K562 (cell line): ENCODE results near the gene MYH6. TPM values are rescaled to one million over a fixed set of nuclear protein-coding genes. Genes with fewer than 3 reads are reported as not detected.
A peak's percentile ranks its signal among the peaks of the same experiment; 100 is the strongest.

Source experiments
- microRNA counts: library from miRNA; unstranded; fragments of <30 nt; microRNA quantifications from one replicate; lab custom pipeline; 2016
- microRNA-seq: library from miRNA; unstranded; fragments of <30 nt; microRNA quantifications from one replicate; pipeline ENCODE4, GENCODE V29; 2018; ENCODE audit warnings: borderline microRNAs expressed
- polyA plus RNA-seq, 8 experiments: library from polyadenylated mRNA; depleted of rRNA in 4 of 8; stranded (reverse) in 5 of 8; unstranded in 3 of 8; fragments of >200 nt; fragmentation: Nextera tagmentation in 2 of 8; fragmentation: Illumina TruSeq in 1 of 8; extraction: Ambion mirVana in 2 of 8; extraction: Trizol in 1 of 8; gene quantifications; 2 replicates each; pipeline versions ENCODE4 v1.2.1 to v1.2.3, GENCODE V29; 2011 to 2014; ENCODE audit warnings: inconsistent platforms in 1 of 8, missing spikeins in 1 of 8
- small RNA-seq: library from RNA; depleted of rRNA; stranded (forward); fragments of <200 nt; gene quantifications from one replicate; pipeline ENCODE3, GENCODE V24; 2014
- total RNA-seq, 7 experiments: library from RNA; depleted of rRNA in 6 of 7; stranded (reverse); fragments of >200 nt in 6 of 7; fragmentation: Illumina TruSeq in 2 of 7; extraction: Trizol in 2 of 7; gene quantifications; 2 replicates each; pipeline versions ENCODE4 v1.2.1 to v1.2.3, GENCODE V29; 2011 to 2021; ENCODE audit warnings: low replicate concordance in 1 of 7

The MYH6 gene
- total and polyA plus RNA-seq, 9 of the 15 experiments (the other 6 are each of a cell fraction or from before 2014, with no cell fraction given): not detected

MicroRNA genes within 50 kb of the gene (microRNA counts, 767-probe panel; counts per million panel counts)
- microRNA hsa-miR-208a (lab: Ali Mortazavi, UCI) (not detected), microRNA hsa-miR-208b (lab: Ali Mortazavi, UCI) (1,139 counts per million, percentile 25 among the panel's probes with 10 or more counts)

Small RNAs within 50 kb of the gene (microRNA-seq; reads per million reads assigned to microRNA genes)
- gene MIR208A: not detected
- gene MIR208B: not detected

Small RNAs within 50 kb of the gene (small RNA-seq; reads per million reads assigned to genes)
- gene MIR208A: not detected
- gene MIR208B: not detected

Other genes with a start within 250 kb of the MYH6 start
Only the 7 nearest of the 17 such genes appear.
- gene PABPN1, start 86.8 kb downstream of the MYH6 start, total RNA-seq (2014; rRNA removed): 84.5 and 139 TPM in 2 replicates
- gene PABPN1, start 86.8 kb downstream of the MYH6 start, total RNA-seq (2014; rRNA removed; fragmentation: Illumina TruSeq; extraction: Trizol): 81.6 and 93.2 TPM in 2 replicates
- 175 and 178 TPM in 2 replicates for gene PABPN1, start 86.8 kb downstream of the MYH6 start, total RNA-seq (2015; rRNA removed; fragmentation: Illumina TruSeq; extraction: Trizol)
- 192 and 215 TPM in 2 replicates for gene PABPN1, start 86.8 kb downstream of the MYH6 start, total RNA-seq (2021)
- gene PABPN1, start 86.8 kb downstream of the MYH6 start, polyA plus RNA-seq (2011; rRNA removed): 388 and 435 TPM in 2 replicates
- 226 and 292 TPM in 2 replicates for gene PABPN1, start 86.8 kb downstream of the MYH6 start, polyA plus RNA-seq (2014; fragmentation: Illumina TruSeq; extraction: Trizol)
- gene PABPN1, start 86.8 kb downstream of the MYH6 start, polyA plus RNA-seq (2014; fragmentation: Nextera tagmentation; extraction: Ambion mirVana): 10 to 100 TPM; 32.6 to 34.4 TPM
- 194 and 243 TPM in 2 replicates for gene PABPN1, start 86.8 kb downstream of the MYH6 start, polyA plus RNA-seq (2014; rRNA removed)
- gene SLC22A17, start 55.4 kb downstream of the MYH6 start, total RNA-seq (2014; rRNA removed): 0.09 and 0.12 TPM in 2 replicates
- not detected in 2 replicates for gene SLC22A17, start 55.4 kb downstream of the MYH6 start, total RNA-seq (2014; rRNA removed; fragmentation: Illumina TruSeq; extraction: Trizol)
- not detected in 2 replicates for gene SLC22A17, start 55.4 kb downstream of the MYH6 start, total RNA-seq (2015; rRNA removed; fragmentation: Illumina TruSeq; extraction: Trizol)
- gene SLC22A17, start 55.4 kb downstream of the MYH6 start, total RNA-seq (2021): 0.18 TPM in 1 of 2 replicates, not detected in the other
- 0.19 TPM in 1 of 2 replicates, not detected in the other for gene SLC22A17, start 55.4 kb downstream of the MYH6 start, polyA plus RNA-seq (2011; rRNA removed)
- gene SLC22A17, start 55.4 kb downstream of the MYH6 start, polyA plus RNA-seq (2014; fragmentation: Illumina TruSeq; extraction: Trizol): 0.06 and 0.07 TPM in 2 replicates
- not detected for gene SLC22A17, start 55.4 kb downstream of the MYH6 start, polyA plus RNA-seq (2014; fragmentation: Nextera tagmentation; extraction: Ambion mirVana)
- gene SLC22A17, start 55.4 kb downstream of the MYH6 start, polyA plus RNA-seq (2014; rRNA removed): 0.04 TPM in 1 of 2 replicates, not detected in the other
- not detected in 2 replicates for gene EFS, start 43.1 kb downstream of the MYH6 start, total RNA-seq (2014; rRNA removed)
- not detected in 2 replicates for gene EFS, start 43.1 kb downstream of the MYH6 start, total RNA-seq (2014; rRNA removed; fragmentation: Illumina TruSeq; extraction: Trizol)
- gene EFS, start 43.1 kb downstream of the MYH6 start, total RNA-seq (2015; rRNA removed; fragmentation: Illumina TruSeq; extraction: Trizol): not detected in 2 replicates
- gene EFS, start 43.1 kb downstream of the MYH6 start, total RNA-seq (2021): 0.07 TPM in 1 of 2 replicates, not detected in the other
- 0.03 and 0.08 TPM in 2 replicates for gene EFS, start 43.1 kb downstream of the MYH6 start, polyA plus RNA-seq (2011; rRNA removed)
- gene EFS, start 43.1 kb downstream of the MYH6 start, polyA plus RNA-seq (2014; fragmentation: Illumina TruSeq; extraction: Trizol): not detected in 2 replicates
- not detected for gene EFS, start 43.1 kb downstream of the MYH6 start, polyA plus RNA-seq (2014; fragmentation: Nextera tagmentation; extraction: Ambion mirVana)
- gene EFS, start 43.1 kb downstream of the MYH6 start, polyA plus RNA-seq (2014; rRNA removed): 0.01 TPM in 1 of 2 replicates, not detected in the other
- not detected in 2 replicates for gene IL25, start 35.5 kb downstream of the MYH6 start, total RNA-seq (2014; rRNA removed)
- gene IL25, start 35.5 kb downstream of the MYH6 start, total RNA-seq (2014; rRNA removed; fragmentation: Illumina TruSeq; extraction: Trizol): not detected in 2 replicates
- gene IL25, start 35.5 kb downstream of the MYH6 start, total RNA-seq (2015; rRNA removed; fragmentation: Illumina TruSeq; extraction: Trizol): not detected in 2 replicates
- not detected in 2 replicates for gene IL25, start 35.5 kb downstream of the MYH6 start, total RNA-seq (2021)
- gene IL25, start 35.5 kb downstream of the MYH6 start, polyA plus RNA-seq (2011; rRNA removed): not detected in 2 replicates
- gene IL25, start 35.5 kb downstream of the MYH6 start, polyA plus RNA-seq (2014; fragmentation: Illumina TruSeq; extraction: Trizol): not detected in 2 replicates
- gene IL25, start 35.5 kb downstream of the MYH6 start, polyA plus RNA-seq (2014; fragmentation: Nextera tagmentation; extraction: Ambion mirVana): not detected
- gene IL25, start 35.5 kb downstream of the MYH6 start, polyA plus RNA-seq (2014; rRNA removed): not detected in 2 replicates
- gene CMTM5, start 31.2 kb downstream of the MYH6 start, total RNA-seq (2014; rRNA removed): not detected in 2 replicates
- gene CMTM5, start 31.2 kb downstream of the MYH6 start, total RNA-seq (2014; rRNA removed; fragmentation: Illumina TruSeq; extraction: Trizol): not detected in 2 replicates
- gene CMTM5, start 31.2 kb downstream of the MYH6 start, total RNA-seq (2015; rRNA removed; fragmentation: Illumina TruSeq; extraction: Trizol): not detected in 2 replicates
- gene CMTM5, start 31.2 kb downstream of the MYH6 start, total RNA-seq (2021): not detected in 2 replicates
- gene CMTM5, start 31.2 kb downstream of the MYH6 start, polyA plus RNA-seq (2011; rRNA removed): 0.09 and 0.21 TPM in 2 replicates
- gene CMTM5, start 31.2 kb downstream of the MYH6 start, polyA plus RNA-seq (2014; fragmentation: Illumina TruSeq; extraction: Trizol): not detected in 2 replicates
- gene CMTM5, start 31.2 kb downstream of the MYH6 start, polyA plus RNA-seq (2014; fragmentation: Nextera tagmentation; extraction: Ambion mirVana): not detected
- not detected in 2 replicates for gene CMTM5, start 31.2 kb downstream of the MYH6 start, polyA plus RNA-seq (2014; rRNA removed)
- not detected in 2 replicates for gene MYH7, start 27.4 kb upstream of the MYH6 start, total RNA-seq (2014; rRNA removed)
- gene MYH7, start 27.4 kb upstream of the MYH6 start, total RNA-seq (2014; rRNA removed; fragmentation: Illumina TruSeq; extraction: Trizol): not detected in 2 replicates
- not detected in 2 replicates for gene MYH7, start 27.4 kb upstream of the MYH6 start, total RNA-seq (2015; rRNA removed; fragmentation: Illumina TruSeq; extraction: Trizol)
- not detected in 2 replicates for gene MYH7, start 27.4 kb upstream of the MYH6 start, total RNA-seq (2021)
- not detected in 2 replicates for gene MYH7, start 27.4 kb upstream of the MYH6 start, polyA plus RNA-seq (2011; rRNA removed)
- gene MYH7, start 27.4 kb upstream of the MYH6 start, polyA plus RNA-seq (2014; fragmentation: Illumina TruSeq; extraction: Trizol): not detected in 2 replicates
- not detected for gene MYH7, start 27.4 kb upstream of the MYH6 start, polyA plus RNA-seq (2014; fragmentation: Nextera tagmentation; extraction: Ambion mirVana)
- gene MYH7, start 27.4 kb upstream of the MYH6 start, polyA plus RNA-seq (2014; rRNA removed): not detected in 2 replicates
- gene NGDN, start 61.4 kb upstream of the MYH6 start, total RNA-seq (2014; rRNA removed): 55.1 and 65.3 TPM in 2 replicates
- 85.2 and 95.2 TPM in 2 replicates for gene NGDN, start 61.4 kb upstream of the MYH6 start, total RNA-seq (2014; rRNA removed; fragmentation: Illumina TruSeq; extraction: Trizol)
- 73.1 and 74.9 TPM in 2 replicates for gene NGDN, start 61.4 kb upstream of the MYH6 start, total RNA-seq (2015; rRNA removed; fragmentation: Illumina TruSeq; extraction: Trizol)
- 41.6 and 42.9 TPM in 2 replicates for gene NGDN, start 61.4 kb upstream of the MYH6 start, total RNA-seq (2021)
- 62.2 and 82.6 TPM in 2 replicates for gene NGDN, start 61.4 kb upstream of the MYH6 start, polyA plus RNA-seq (2011; rRNA removed)
- gene NGDN, start 61.4 kb upstream of the MYH6 start, polyA plus RNA-seq (2014; fragmentation: Illumina TruSeq; extraction: Trizol): 71.9 and 74.0 TPM in 2 replicates
- gene NGDN, start 61.4 kb upstream of the MYH6 start, polyA plus RNA-seq (2014; fragmentation: Nextera tagmentation; extraction: Ambion mirVana): 100 to 1,000 TPM; 165 to 195 TPM
- gene NGDN, start 61.4 kb upstream of the MYH6 start, polyA plus RNA-seq (2014; rRNA removed): 73.5 and 82.4 TPM in 2 replicates